HG03095 (cell line): ENCODE results near the gene ATP2C1.

Experiments used
- ATAC-seq: cut with Tn5 transposase; IDR thresholded peaks from one replicate; pipeline ENCODE4 v1.9.1; 2021; ENCODE audit warnings: moderate library complexity; ENCODE audit not compliant: unreplicated experiment

Gene ATP2C1

GRCh38 chr3:130933801-130934345, 40.0 kb downstream of the ATP2C1 start:
- no peak for ATAC-seq

GRCh38 chr3:130934442-130935089, 40.7 kb downstream of the ATP2C1 start:
- no peak for ATAC-seq

GRCh38 chr3:130935761-130936492, 42.0 kb downstream of the ATP2C1 start:
- ATAC-seq, result no peak

- ATAC-seq, result no peak
These were observed 45.9 kb downstream of the ATP2C1 start for GRCh38 chr3:130939753-130940152.

- no peak for ATAC-seq
These were observed 47.9 kb downstream of the ATP2C1 start for GRCh38 chr3:130941793-130942192.

- no peak for ATAC-seq
These were observed 53.0 kb downstream of the ATP2C1 start for GRCh38 chr3:130946882-130947281.

GRCh38 chr3:130948001-130948773, 54.3 kb downstream of the ATP2C1 start:
- no peak for ATAC-seq

- no peak for ATAC-seq
These were observed 55.0 kb downstream of the ATP2C1 start for GRCh38 chr3:130948929-130949328.

GRCh38 chr3:130950124-130950523, 56.2 kb downstream of the ATP2C1 start:
- ATAC-seq, result no peak

GRCh38 chr3:130950641-130951040, 56.8 kb downstream of the ATP2C1 start:
- no peak for ATAC-seq

- no peak for ATAC-seq
These were observed 61.6 kb downstream of the ATP2C1 start for GRCh38 chr3:130955481-130955880.

GRCh38 chr3:130956281-130956680, 62.4 kb downstream of the ATP2C1 start:
- ATAC-seq, result no peak

GRCh38 chr3:130956721-130957120, 62.8 kb downstream of the ATP2C1 start:
- ATAC-seq, result no peak

- ATAC-seq, result no peak
These were observed 66.4 kb downstream of the ATP2C1 start for GRCh38 chr3:130960139-130960795.

GRCh38 chr3:130961458-130961857, 67.6 kb downstream of the ATP2C1 start:
- no peak for ATAC-seq

GRCh38 chr3:130963444-130963843, 69.6 kb downstream of the ATP2C1 start:
- no peak for ATAC-seq

- ATAC-seq, result no peak
These were observed 70.0 kb downstream of the ATP2C1 start for GRCh38 chr3:130963878-130964277.

- no peak for ATAC-seq
These were observed 73.4 kb downstream of the ATP2C1 start for GRCh38 chr3:130967281-130967680.

- no peak for ATAC-seq
These were observed 74.3 kb downstream of the ATP2C1 start for GRCh38 chr3:130968221-130968620.

GRCh38 chr3:130969621-130970020, 75.7 kb downstream of the ATP2C1 start:
- no peak for ATAC-seq

GRCh38 chr3:130971208-130971607, 77.3 kb downstream of the ATP2C1 start:
- no peak for ATAC-seq
